Epidermal melanocyte (primary cell): ENCODE results near the gene PHF21B.
"Not testable (repeated sequence)": the region's sequence is repeated elsewhere in the genome, so short reads cannot be mapped to it uniquely, and the experiment has no call there.

Source experiments
- DNase-seq: peaks from one replicate; pipeline ENCODE4 v3.0.0; 2011; ENCODE audit warnings: low spot score; ENCODE audit not compliant: insufficient read length

Gene PHF21B

DNA sequence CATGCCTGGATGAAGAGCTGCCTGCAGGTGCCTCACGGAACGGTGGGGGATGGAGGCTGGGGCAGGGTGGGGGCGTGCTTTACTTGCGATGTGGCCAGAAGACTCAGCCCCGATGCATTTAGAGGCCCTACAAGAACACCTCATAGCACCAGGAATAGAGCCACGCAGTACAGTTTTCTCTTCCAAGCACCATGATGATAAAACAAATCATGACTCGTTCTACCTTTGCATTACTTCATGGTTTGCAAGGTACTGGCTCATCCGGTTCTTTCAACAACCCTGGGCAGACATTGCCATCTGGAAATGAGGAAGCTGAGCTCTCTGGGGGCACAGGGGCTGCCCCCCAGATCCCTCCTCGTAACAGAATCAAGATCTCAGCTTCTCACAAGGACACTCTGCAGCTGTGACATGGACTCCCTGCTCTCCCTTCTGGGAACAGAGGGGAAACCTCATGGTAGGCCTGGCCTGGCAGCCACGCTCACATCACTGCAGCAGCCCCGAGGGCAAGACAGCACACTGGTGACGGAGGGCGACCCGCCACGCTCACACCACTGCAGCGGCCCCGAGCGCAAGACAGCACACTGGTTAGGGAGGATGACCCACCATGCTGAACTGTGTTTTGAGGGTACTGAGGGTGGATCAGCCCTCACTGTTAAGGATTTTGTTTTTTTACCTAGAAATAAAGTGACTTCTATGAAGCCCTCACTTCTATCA lies 46.9 kb downstream of the PHF21B start:
- no peak for DNase-seq

DNA sequence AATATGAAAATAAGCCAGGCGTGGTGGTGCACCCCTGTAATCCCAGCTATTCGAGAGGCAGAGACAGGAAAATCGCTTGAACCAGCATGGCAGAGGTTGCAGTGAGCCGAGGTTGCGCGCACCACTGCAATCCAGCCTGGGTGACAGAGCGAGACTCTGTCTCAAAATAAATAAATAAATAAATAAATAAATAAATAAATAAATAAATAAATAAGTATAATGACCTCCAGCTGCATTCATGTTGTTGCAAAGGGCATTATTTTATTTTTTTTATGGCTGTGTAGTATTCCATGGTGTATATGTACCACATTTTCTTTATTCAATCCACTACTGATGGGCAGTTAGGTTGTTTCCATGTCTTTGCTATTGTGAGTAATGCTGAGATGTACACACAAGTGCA lies 48.1 kb downstream of the PHF21B start:
- not testable (repeated sequence) for DNase-seq

DNA sequence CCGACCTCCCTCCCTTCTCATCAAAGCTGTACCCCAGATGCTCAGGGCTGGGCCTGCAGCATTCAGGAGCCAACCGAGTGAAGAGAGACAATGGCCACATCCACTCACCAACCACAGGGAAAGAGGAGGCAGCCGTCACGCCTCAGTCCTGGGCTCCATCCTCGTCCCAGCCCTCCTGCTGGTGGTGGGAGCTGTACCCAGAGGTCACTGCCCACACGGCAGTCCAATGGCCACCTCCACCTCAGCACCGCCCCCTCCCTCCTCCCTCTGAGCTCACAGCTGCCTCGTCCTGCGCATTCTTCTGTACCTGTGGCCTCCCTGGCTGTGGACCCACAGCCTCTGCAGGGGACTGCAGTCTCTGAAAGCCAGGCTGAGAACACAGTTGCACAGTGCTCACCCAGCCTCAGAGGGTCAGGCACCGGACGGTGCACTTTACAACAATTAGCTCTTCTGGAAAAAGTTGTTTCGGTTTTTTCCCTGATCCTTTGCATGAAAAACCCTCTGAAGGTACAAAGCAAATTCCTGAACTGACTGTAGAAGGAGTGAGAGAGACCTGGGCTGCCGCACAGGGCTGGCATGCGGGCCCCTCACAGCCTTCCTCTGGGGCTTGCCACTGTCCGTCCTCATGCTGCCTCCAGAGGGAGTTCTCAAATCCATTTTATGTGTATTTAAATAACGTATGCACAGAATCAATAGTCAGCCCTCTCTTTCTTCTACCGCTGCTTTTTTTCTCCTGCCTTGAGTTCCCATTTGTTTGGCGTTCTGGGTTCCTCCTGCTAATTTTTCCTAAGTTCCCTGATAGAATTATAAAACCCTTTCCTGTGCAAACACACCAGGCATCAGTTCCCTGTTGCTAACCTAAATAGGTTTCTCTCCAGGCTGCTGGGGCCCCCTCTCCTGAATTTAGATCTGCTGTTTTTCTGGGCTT lies 52.7 kb downstream of the PHF21B start:
- no peak for DNase-seq

DNA sequence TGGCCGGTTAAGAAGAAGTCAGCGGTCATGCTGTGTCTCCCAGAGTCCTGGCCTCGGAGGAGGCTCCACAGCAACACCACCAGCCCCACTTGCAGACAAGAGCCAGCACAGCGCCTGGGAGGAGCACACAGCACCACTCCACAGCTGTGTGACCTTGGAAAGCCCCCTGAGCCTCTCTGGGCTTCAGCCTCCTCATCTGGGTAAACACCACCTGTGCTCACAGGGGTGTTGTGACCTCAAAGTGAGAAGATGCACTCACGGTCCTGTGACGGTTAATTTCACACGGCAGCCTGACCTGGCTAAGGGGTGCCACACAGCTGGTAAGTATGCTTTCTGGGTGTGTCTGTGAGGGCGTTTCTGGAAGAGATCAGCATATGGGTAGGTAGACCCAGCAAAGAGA lies 54.7 kb downstream of the PHF21B start:
- DNase-seq: no peak

DNA sequence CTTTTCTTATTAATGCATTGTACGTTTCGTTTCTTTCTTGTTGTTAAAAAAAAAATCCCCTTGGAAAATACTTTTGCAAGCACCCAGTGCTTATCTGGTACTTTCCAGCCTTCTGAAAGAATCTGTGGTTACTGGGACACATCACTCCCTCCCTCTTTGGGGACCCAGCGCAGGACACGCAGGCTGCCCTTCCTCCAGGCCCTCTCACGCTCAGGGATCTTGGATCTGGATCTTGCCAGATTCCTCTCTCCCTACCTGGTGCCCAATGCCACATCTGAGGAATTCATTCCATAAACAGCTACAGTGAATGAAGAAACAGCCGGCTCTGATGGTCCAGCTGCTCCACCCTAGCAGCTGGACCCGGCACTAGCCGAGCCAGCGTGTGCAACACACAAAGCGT lies 55.7 kb downstream of the PHF21B start:
- no peak for DNase-seq

DNA sequence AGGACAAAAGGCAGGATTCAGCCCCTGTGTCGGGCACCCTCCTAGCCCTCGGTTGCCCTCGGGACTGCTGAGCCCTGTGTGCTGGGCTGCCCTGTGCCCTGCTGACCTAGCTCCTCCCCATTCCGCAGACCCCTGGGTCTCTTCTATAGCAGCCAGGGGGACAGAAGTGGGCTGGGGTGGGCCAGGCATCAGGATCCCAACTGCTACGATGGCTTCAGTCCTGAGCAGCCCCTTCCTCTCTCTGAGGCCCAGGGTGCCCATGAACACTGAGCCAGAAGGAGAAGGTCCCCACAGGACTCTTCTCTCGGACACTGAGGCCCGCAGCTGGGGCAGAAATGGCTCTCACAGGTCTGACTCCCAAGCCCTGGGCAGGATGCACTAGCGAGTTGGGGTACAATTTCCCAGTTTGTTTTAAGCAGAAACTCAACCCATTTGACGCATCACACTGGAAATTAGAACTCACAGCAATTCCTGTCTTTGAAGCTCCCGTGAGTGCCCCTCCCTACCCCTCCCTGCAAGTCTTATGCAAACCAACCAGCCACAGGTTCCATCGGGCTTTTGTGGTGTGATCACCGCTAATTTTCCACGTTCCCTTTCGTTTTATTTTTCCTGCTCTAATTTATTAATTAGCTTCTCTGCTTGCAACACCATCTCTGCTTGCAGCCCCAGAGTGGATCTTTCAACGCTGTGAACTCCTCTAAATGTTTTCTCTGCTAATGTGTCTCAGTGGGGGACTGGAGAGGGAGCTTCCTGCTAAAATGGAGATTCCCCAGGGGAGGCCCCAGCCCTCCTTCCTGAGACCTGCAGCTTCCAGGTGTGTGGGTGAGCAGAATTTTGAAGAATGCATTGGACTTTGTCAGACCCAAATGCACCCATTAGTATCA lies 56.7 kb downstream of the PHF21B start:
- no peak for DNase-seq

DNA sequence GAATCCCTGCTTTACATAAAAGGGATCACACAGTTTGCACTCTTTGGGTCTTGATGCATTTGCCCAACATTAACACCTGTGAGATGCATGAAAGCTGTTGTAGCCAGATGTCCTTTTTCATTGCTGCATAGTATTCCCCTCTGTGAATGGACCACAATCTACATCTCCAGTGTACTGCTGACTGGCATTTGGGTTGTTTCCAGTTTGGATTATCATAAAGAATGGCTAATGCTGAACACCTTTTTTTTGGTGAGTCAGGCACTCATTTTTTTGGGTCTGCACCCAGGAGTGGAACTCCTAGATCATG lies 58.3 kb downstream of the PHF21B start:
- no peak for DNase-seq

DNA sequence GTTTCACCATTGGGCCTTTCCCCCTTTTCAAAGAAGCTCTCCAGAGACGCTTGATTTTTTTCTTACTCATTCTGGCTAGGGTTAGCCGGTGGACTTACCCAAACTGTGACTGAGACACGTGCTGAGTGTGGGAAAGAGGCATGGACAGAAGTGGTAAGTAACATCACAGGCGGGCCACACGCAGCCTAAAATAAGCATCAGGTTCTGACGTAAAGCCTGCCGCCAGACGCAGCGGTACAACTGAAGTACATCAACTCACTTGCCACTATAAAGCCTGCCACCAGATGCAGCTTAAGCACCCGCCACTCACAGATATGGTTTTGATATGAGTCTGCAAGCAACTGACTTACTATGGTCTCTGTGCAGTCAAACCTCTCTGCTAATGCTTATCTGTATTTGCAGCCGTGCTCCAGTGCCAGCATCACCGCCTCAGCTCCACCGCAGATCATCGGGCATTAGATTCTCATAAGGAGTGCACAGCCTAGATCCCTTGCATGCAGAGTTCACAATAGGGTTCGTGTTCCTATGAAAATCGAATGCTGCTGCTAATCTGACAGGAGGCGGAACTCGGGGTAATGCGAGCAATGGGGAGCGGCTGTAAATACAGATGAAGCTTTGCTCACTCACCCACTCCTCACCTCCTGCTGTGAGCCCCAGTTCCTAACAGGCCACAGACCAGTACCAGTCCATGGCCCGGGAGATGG lies 58.8 kb downstream of the PHF21B start:
- no peak for DNase-seq

DNA sequence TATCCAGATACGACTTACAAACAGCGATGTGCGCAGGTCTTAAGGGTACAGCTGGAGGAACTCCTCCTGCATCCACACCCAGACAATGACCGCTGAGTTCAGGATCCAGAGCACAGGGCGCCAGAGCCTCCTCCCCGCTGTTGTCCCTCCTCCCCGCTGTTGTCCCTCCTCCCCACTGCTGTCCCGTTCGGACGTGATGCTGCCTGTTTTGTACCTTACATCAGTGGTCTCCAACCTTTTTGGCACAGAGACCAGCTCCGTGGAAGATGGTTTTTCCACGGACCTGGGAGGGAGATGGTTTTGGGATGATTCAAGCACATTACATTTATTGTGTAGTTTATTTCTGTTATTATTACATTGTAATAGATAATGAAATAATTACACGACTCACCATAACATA lies 62.0 kb downstream of the PHF21B start:
- no peak for DNase-seq

DNA sequence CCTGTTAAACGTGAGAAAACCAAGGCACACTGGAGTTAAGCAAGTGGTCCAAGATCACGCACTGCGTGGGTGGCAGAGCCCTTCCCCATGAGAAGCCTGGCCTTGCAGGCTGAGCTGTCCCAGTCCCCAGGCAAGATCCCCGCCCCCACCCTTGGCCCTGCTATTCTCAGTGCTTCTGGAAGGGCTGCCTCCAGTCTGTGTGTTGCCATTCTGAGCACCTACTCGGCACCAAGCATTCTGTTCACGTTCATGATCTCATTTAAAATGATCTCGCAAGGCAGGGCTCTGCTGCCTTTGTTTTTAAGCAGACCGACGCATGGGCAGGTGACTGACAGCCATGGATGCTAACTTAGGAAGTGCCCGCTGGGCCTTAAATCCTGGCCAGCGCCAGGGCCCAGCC lies 62.8 kb downstream of the PHF21B start:
- DNase-seq: no peak

DNA sequence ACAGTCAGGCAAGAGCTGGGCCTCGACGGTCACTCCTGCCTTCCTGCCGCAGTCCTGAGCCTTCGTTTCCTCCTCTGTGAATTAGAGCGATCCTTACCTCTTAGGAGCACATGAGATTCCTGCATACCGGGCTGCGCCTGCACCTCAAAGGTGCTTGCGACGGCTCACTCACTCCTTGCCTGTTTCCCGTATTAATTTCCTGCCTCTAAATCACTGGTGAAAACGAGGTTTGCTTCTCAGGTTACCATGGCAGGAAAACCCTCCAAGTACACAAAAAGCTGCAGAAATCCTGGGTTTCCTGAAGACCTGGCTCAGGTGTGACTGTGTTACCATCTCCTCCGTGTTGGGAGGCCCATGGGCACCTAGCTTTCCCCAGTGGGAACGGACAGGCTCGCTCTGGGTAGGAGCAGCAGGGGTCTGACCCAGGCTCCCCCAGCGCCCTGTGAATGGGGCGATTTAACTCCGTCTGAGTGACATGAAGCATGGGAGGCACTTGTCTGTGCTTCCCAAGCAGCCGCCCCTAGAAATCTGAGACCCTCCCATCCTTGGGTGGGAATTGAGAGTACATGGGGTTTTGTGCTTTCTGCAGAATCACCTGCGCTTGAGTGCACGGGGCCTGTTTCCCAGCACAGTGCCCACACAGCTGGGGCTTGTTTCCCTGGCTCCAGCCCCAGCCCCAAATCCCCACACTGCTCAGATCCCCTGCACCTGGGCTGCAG lies 64.8 kb downstream of the PHF21B start:
- DNase-seq: no peak

DNA sequence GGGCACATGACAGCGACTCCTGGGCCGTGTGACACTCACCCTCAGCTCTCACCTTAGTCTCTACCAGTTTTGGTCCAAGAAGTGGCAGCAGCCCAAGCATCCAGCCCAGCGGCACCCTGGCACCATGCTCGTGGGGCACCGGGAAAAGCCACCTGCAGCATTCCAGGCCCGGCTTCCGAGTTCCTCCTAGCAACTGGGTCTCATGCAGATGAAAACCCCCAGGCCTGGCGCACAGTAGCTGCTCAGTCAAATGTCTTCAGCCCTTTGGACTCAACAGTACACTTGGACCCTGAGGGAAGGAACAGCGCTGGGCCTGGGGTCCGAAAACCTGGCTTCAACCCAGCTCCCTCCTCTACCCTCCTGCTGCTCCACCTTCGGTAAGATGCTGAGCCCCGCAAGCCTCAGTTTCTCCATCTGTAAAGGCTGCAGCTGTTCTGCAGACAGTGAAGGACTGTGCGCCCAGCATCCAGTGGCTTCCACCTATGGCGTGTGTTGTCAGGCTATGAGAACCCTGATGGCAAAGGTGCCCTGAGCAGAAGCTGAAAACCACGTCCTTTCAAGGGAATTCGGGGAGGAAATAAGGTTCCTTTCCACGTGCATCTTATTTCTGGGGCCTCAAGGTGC lies 66.0 kb downstream of the PHF21B start:
- DNase-seq: no peak

DNA sequence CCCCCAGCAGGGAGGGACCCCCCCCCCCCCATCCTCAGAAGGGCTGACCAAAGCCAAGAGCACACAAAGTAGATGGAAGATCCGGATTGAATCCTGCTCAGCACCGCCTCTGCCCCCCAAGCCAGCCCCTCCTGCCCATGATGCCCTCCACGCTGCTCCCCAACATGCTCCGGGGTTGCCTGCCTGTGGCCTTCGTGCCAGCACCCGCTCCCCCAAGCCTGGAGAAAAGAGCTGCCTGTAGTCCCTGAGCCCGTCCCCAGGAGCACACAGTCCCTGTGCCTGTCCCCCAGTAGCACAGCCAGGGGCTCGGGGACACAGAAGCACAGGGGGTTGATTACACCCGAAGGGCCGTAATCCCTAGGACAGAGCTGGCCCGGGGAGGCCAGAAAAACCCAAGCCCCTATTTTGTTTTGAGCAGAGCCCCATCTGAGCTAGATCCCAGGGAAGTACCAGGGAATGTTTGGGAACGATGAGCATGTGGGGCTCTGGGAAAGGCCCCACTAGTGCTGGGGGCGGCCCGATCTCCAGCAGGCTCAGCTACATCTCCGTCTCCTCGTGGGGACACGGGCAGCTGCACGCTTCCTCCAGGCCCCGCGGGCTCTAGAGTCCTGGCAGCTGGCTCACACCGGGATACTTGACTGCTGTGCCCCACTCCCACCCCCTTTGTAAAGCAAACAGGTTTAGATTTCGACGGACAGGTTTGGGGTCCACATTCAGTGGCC lies 66.7 kb downstream of the PHF21B start:
- no peak for DNase-seq

DNA sequence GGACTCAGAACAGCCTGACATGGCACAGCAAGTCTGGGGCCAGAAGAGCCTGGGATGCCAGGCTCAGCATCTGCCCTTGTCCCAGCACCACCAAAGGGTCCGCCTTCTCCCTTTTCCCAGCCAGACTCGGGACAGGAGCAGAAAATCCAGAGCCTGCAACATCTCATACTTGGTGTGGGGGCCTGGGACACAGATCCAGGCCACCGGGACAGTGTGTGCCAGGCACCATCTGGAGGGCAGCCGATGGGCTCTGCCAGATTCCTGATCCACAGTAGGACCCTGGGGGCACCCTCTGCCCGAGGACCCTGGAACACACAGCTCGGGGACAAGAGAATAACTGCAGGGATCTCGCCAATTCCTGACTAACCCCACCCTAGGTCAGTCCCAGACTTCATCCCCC lies 67.7 kb downstream of the PHF21B start:
- DNase-seq: no peak

DNA sequence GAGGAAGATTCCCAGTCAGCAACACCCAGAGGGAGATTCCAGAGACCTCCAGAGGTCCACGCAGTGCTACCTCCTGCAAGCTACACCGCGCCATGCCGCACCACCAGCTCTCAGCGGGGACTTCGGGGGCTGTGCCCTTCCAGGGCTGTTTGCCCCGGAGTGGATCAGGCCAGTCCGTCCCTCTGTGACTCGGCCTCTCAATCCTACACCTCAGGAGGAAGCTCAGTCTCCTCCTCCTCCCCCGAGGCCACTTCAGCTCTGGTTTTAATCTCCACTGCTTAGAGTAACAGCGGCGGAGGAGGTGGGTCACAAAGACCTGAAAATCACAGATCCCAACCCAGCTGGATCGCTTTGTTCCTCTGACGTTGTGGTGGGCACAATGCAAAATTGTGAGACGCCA lies 68.6 kb downstream of the PHF21B start:
- no peak for DNase-seq

DNA sequence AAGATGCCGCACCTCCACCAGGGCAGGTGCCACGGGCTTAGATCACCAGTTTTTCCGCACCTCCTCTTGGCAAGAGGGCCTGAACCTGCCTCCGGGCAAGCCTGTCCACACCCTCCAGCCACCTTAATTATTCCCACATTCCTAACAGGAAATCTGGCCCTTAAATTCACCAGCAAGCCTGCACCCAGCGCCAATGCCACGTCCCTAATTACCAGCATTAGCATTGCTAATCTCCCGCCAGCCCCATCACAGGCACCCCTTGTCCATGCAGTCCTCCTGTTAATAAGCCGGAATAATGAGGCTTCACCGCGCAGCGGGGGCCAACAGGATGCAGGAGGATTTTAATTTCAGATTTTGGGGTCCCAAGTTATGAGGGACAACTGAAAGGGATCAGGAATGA lies 69.7 kb downstream of the PHF21B start:
- DNase-seq: no peak

DNA sequence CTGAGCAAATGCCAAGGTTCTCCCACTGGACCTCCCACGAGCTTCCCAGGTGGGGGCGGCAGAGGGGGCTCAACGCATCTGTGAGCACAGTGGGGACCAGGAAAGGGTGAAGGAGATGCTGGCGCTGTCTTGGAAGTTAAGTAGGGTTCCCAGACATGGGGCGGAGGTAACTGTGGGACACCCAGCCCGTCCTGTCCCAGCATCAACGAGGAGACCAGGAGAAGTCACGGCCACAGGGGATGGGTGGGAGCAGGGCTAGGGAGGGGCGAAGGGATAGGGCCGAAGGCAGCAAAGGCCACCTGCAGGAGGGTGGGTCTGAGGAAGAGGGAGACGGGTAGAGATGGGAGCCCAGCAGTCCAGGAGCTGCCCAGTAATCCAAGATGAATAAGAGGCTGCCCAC lies 70.4 kb downstream of the PHF21B start:
- DNase-seq: no peak

DNA sequence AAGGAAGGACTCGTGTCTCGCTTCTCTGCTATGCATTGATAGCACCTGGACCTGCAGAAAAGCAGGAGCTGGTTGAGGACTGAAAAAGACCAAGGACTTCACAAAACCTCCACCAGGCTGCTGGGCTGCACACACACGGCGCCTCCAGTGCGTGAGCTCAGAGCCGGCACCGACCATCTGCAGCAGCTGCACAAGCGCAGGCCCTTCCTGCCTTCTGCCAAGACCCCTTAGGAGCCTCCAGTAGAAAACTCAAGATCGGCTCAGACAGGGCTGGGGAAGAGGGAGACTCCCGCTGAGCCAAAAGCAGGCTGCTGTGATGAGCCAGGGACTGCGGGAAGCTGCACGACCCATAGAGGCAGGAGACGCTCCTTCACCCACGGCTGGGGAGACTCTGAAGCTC lies 70.9 kb downstream of the PHF21B start:
- no peak for DNase-seq

DNA sequence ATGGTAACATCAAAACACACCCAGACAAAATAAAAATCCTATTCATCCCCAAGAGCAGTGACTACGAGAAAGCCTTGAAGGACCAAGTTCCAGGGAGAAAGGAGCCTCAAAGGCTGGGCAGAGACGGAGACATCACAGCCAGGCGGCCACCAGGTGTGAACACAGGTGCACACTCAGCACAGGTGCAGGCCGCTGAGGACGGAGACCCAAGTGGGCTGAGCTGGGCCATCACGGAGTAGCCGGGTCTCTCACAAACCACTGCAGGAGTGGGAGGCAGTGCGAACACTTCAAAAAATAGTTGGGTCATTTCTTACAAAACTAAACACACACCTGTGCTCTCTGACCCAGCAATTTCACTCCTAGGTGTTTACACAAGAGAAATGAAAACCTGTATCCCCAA lies 72.6 kb downstream of the PHF21B start:
- no peak for DNase-seq

DNA sequence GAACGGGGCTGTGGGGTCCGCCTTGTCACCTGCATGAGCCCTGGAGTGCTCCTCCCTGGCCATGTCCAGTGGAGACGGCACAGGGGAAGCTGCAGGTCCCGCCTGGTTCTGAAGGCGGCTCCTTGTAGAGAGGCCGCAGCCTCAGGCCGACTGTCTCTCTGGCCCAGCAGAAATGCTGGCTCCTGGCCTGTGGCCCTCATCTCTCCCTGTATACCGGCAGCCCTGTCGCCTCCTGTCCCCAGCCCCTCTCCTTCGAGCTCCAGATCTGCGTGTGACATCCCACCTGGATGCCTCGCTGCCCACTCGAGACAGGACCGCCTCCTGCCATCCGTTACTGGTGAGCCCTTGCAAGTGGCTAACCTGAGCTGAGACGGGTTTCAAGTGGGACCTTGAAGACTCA lies 73.6 kb downstream of the PHF21B start:
- DNase-seq: no peak
